RWPE1 (cell line): Measurements from ENCODE around the gene SERPINB10.

ENCODE experiments used
- CTCF ChIA-PET: fragments of 350-600 bp; sonication (Branson Sonifier 250); formaldehyde crosslinking; extraction: SDS; loops from one replicate; lab custom pipeline; 2021; lab: Yijun Ruan, JAX
- POLR2A ChIA-PET: fragments of 400-600 bp; formaldehyde crosslinking; extraction: SDS; loops from one replicate; lab custom pipeline; 2020; ENCODE audit warnings: antibody characterized with exemption; ENCODE audit not compliant: low non-redundant PET; lab: Yijun Ruan, JAX
- DNase-seq: peaks from one replicate; pipeline ENCODE4 v3.0.0; 2012; ENCODE audit warnings: low spot score
- H3K27ac ChIP-seq: fragments of 450-650 bp; 2 replicates; pipeline ENCODE4 v1.5.1; 2017
- TF ChIP-seq, protein P1 (sequence below): fragments of 450-650 bp; conservative IDR thresholded peaks from 2 replicates; pipeline ENCODE4 v1.5.1; 2017; ENCODE audit warnings: low read depth, mild to moderate bottlenecking

SERPINB10 gene

GRCh38 chr18:63869374-63869773, 38.4 kb upstream of the SERPINB10 start:
- H3K27ac ChIP-seq: peak overlapping the region; percentile 57; the same call in 1 of the 2 replicates
- ChIA-PET CTCF (no interaction called here), POLR2A (no interaction called here)
- TF ChIP-seq, protein P1, sequence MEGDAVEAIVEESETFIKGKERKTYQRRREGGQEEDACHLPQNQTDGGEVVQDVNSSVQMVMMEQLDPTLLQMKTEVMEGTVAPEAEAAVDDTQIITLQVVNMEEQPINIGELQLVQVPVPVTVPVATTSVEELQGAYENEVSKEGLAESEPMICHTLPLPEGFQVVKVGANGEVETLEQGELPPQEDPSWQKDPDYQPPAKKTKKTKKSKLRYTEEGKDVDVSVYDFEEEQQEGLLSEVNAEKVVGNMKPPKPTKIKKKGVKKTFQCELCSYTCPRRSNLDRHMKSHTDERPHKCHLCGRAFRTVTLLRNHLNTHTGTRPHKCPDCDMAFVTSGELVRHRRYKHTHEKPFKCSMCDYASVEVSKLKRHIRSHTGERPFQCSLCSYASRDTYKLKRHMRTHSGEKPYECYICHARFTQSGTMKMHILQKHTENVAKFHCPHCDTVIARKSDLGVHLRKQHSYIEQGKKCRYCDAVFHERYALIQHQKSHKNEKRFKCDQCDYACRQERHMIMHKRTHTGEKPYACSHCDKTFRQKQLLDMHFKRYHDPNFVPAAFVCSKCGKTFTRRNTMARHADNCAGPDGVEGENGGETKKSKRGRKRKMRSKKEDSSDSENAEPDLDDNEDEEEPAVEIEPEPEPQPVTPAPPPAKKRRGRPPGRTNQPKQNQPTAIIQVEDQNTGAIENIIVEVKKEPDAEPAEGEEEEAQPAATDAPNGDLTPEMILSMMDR: no peak
- DNase-seq: peak; percentile 57

DNA sequence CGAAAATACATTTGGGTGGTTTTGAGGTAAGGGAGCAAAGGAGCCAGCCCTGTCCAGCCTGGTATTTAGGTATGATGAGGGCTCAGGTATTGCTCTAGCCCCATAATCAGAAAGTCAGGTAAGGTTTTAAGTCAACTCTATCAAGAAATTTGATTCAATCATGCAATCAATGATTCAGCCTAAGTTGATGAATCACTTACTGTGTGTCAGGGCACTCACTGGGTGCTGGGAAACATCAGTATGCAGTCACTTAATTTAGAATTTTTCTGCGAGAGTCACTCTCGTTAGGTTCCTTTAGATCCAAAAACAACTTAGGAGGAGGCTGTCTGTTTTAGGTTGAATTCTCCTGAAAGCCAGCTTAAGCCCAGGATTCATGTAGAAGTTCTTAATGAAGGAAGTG, 37.9 kb upstream of the SERPINB10 start:
- CTCF ChIA-PET: no interaction called here
- TF ChIP-seq, protein P1: no peak
- DNase-seq: peak; percentile 68
- POLR2A ChIA-PET: no interaction called here
- peak overlapping the region; percentile 57; the same call in 1 of the 2 replicates for H3K27ac ChIP-seq

- ChIA-PET POLR2A (interaction anchor here (1.0 kb wide), 1 partner anchor 99 kb away, joined by 3 read pairs; no protein-coding TSS in a partner anchor), CTCF (interaction anchor here (0.9 kb wide), 1 partner anchor 293 kb away, joined by 3 read pairs; no protein-coding TSS in a partner anchor)
- no peak for DNase-seq
- no peak overlapping the region for H3K27ac ChIP-seq
- TF ChIP-seq, protein P1: no peak
Observed at GRCh38 chr18:63871836-63872235, 35.9 kb upstream of the SERPINB10 start.

GRCh38 chr18:63872586-63872985, 35.2 kb upstream of the SERPINB10 start:
- CTCF ChIA-PET: no interaction called here
- H3K27ac ChIP-seq: no peak overlapping the region
- POLR2A ChIA-PET: no interaction called here
- no peak for DNase-seq
- TF ChIP-seq, protein P1: no peak

DNA sequence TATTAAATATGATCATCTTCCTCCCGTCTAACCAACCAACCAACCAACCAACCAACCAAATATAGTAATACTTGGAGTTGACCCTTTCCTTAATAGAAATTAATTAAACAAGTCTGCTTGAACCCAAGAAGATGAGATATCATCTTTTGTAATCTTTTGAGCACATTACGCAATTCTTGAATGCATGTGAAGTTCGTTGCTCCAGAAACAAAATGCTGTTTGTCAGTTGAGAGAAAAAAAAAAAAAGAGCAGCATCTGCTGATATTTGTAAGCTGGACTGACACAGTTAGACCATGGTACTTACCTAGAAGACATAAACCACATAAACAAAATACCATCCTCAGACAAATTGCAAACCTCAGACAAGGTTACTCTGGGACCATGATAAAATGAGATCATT, 29.4 kb upstream of the SERPINB10 start:
- CTCF ChIA-PET: interaction anchor here (0.5 kb wide), 1 partner anchor 20 kb away, joined by 3 read pairs; no protein-coding TSS in a partner anchor
- POLR2A ChIA-PET: no interaction called here
- no peak overlapping the region for H3K27ac ChIP-seq
- no peak for DNase-seq
- TF ChIP-seq, protein P1: no peak

DNA sequence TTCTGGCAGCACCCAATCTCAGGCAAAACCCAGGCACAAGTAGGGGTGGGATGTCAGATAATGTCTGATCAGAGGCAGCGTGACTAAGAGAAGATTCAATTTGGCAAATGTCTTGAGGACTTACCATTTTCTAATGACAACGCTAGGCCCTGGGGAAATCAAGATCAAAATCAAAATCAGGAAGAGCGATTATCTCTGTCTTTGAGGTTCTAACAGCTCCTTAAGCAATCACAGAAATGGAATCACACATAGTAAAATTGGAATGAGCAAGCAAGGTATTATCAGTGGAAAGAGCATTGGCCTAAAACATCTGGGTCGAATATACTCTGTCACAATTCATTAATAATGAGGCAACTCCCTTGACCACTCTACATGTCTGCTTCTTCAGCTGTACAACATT, 28.8 kb upstream of the SERPINB10 start:
- DNase-seq: no peak
- ChIA-PET CTCF (interaction anchor here (0.6 kb wide), 1 partner anchor 183 kb away, joined by 3 read pairs; no protein-coding TSS in a partner anchor), POLR2A (no interaction called here)
- no peak overlapping the region for H3K27ac ChIP-seq
- TF ChIP-seq, protein P1: no peak

GRCh38 chr18:63879709-63880108, 28.0 kb upstream of the SERPINB10 start:
- TF ChIP-seq, protein P1: no peak
- DNase-seq: no peak
- H3K27ac ChIP-seq: no peak overlapping the region
- CTCF ChIA-PET: no interaction called here
- POLR2A ChIA-PET: no interaction called here
